Neural progenitor cell (in vitro differentiated cells): ENCODE data around the gene SULT1A2. TPM values are rescaled to one million over a fixed set of nuclear protein-coding genes. Genes with fewer than 3 reads are reported as not detected.

Source experiments
- DNase-seq: peaks from one replicate; pipeline ENCODE4 v3.0.0-alpha.2; 2016; ENCODE audit warnings: low spot score
- H2AFZ ChIP-seq: fragments of 200-600 bp; sonication (generic); replicated peaks from 2 replicates; pipeline ENCODE4 v1.6.1; 2016; ENCODE audit warnings: antibody characterized with exemption
- H3F3A ChIP-seq: fragments of 200-600 bp; sonication (generic); 2 replicates; pipeline ENCODE4 v1.6.1; 2016; ENCODE audit warnings: antibody characterized with exemption, low read depth
- H3K27ac ChIP-seq: fragments of 200-600 bp; sonication (generic); 2 replicates; pipeline ENCODE4 v1.5.1; 2016; ENCODE audit warnings: mild to moderate bottlenecking
- H3K27me3 ChIP-seq: fragments of 200-600 bp; sonication (generic); 2 replicates; pipeline ENCODE4 v1.6.1; 2016; ENCODE audit warnings: mild to moderate bottlenecking, moderate library complexity
- H3K36me3 ChIP-seq: fragments of 200-600 bp; sonication (generic); 2 replicates; pipeline ENCODE4 v1.5.1; 2016
- H3K4me1 ChIP-seq: fragments of 200-600 bp; sonication (generic); 2 replicates; pipeline ENCODE4 v1.6.1; 2016; ENCODE audit warnings: mixed run types
- H3K4me2 ChIP-seq: fragments of 200-600 bp; sonication (generic); 2 replicates; pipeline ENCODE4 v1.6.1; 2016
- H3K4me3 ChIP-seq: fragments of 200-600 bp; sonication (generic); 2 replicates; pipeline ENCODE4 v1.5.1; 2016
- H3K79me2 ChIP-seq: fragments of 200-600 bp; sonication (generic); 2 replicates; pipeline ENCODE4 v1.6.1; 2016; ENCODE audit warnings: low read depth
- H3K9ac ChIP-seq: fragments of 200-600 bp; sonication (generic); 2 replicates; pipeline ENCODE4 v1.6.1; 2016
- H3K9me3 ChIP-seq: fragments of 200-600 bp; sonication (generic); 2 replicates; pipeline ENCODE4 v1.5.1; 2016; ENCODE audit warnings: low read depth
- H4K20me1 ChIP-seq: fragments of 200-600 bp; sonication (generic); 2 replicates; pipeline ENCODE4 v1.6.1; 2016; ENCODE audit warnings: low read depth
- H3K27ac Mint-ChIP-seq: 3 replicates; pipeline ENCODE4 v1.8.0; 2021; ENCODE audit warnings: mixed read lengths
- H3K27me3 Mint-ChIP-seq: 2 replicates; pipeline ENCODE4 v1.8.0; 2022; ENCODE audit warnings: low read depth, mild to moderate bottlenecking, inconsistent platforms, moderate library complexity, mixed read lengths; ENCODE audit not compliant: insufficient read depth
- H3K36me3 Mint-ChIP-seq: 3 replicates; pipeline ENCODE4 v1.8.0; 2021; ENCODE audit warnings: mixed read lengths
- H3K4me1 Mint-ChIP-seq: 3 replicates; pipeline ENCODE4 v1.8.0; 2021; ENCODE audit warnings: mixed read lengths
- H3K4me3 Mint-ChIP-seq: 3 replicates; pipeline ENCODE4 v1.8.0; 2021; ENCODE audit warnings: mild to moderate bottlenecking, moderate library complexity, mixed read lengths
- H3K9me3 Mint-ChIP-seq: 3 replicates; pipeline ENCODE4 v1.8.0; 2020; ENCODE audit warnings: mixed read lengths
- EZH2 ChIP-seq: fragments of 200-600 bp; sonication (generic); IDR thresholded peaks from 2 replicates; pipeline ENCODE4 v1.6.1; 2017; ENCODE audit warnings: antibody characterized with exemption, mild to moderate bottlenecking, moderate library complexity
- EZH2phosphoT487 ChIP-seq: fragments of 200-600 bp; sonication (generic); IDR thresholded peaks from 2 replicates; pipeline ENCODE4 v1.6.1; 2017; ENCODE audit warnings: antibody characterized with exemption
- total RNA-seq: library from RNA; depleted of rRNA; stranded (reverse); fragments of >200 nt; gene quantifications from 2 replicates; pipeline ENCODE4 v1.2.3, GENCODE V29; 2015; ENCODE audit warnings: low replicate concordance
- TF ChIP-seq, protein P1 (sequence below): fragments of 200-600 bp; sonication (generic); IDR thresholded peaks from 2 replicates; pipeline ENCODE4 v1.5.1; 2017; ENCODE audit warnings: antibody characterized with exemption, mild to moderate bottlenecking

Gene SULT1A2
- total RNA-seq, 1 donor from 2014 or later: not detected

DNA sequence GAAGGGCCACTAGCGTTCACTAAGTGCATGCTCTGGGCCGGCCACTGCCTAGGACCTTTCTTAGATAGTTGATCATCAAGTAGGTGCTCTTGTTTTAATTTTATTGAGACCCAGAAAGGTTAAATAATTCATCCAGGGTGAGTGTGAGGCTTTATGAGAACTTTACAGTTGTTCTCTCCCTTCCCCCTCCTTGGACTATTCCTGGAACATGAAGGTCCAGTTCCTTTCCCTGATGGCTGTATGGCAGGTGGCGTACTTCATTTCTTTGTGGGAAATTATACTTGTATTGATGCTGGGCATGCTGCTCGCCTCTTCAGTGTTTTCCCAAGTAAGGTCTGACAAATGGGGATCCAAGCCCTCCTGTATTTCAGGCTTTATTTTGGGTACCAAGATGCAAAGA is 34.7 kb downstream of the SULT1A2 start:
- no peak for TF ChIP-seq EZH2
- no peak for TF ChIP-seq EZH2phosphoT487
- TF ChIP-seq, protein P1, sequence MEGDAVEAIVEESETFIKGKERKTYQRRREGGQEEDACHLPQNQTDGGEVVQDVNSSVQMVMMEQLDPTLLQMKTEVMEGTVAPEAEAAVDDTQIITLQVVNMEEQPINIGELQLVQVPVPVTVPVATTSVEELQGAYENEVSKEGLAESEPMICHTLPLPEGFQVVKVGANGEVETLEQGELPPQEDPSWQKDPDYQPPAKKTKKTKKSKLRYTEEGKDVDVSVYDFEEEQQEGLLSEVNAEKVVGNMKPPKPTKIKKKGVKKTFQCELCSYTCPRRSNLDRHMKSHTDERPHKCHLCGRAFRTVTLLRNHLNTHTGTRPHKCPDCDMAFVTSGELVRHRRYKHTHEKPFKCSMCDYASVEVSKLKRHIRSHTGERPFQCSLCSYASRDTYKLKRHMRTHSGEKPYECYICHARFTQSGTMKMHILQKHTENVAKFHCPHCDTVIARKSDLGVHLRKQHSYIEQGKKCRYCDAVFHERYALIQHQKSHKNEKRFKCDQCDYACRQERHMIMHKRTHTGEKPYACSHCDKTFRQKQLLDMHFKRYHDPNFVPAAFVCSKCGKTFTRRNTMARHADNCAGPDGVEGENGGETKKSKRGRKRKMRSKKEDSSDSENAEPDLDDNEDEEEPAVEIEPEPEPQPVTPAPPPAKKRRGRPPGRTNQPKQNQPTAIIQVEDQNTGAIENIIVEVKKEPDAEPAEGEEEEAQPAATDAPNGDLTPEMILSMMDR: no peak
- H2AFZ ChIP-seq: no peak overlapping the region
- H3K27ac Mint-ChIP-seq: no peak overlapping the region
- H3K9me3 Mint-ChIP-seq: peaks cover 8% of the 10 kb centered on the region
- H3K27ac ChIP-seq: no peak overlapping the region
- H3K27me3 Mint-ChIP-seq: peaks cover under 1% of the 10 kb centered on the region
- H3K4me1 ChIP-seq: no peaks in the 10 kb centered on the region
- H3K4me1 Mint-ChIP-seq: no peaks in the 10 kb centered on the region
- H3F3A ChIP-seq: peaks cover 3% of the 10 kb centered on the region
- H3K36me3 Mint-ChIP-seq: peaks cover 21% of the 10 kb centered on the region
- H3K9ac ChIP-seq: no peak overlapping the region
- no peak for DNase-seq
- H4K20me1 ChIP-seq: no peaks in the 10 kb centered on the region
- H3K4me2 ChIP-seq: no peak overlapping the region
- peaks cover 2% of the 10 kb centered on the region for H3K36me3 ChIP-seq
- H3K9me3 ChIP-seq: peaks cover 5% of the 10 kb centered on the region
- H3K27me3 ChIP-seq: no peaks in the 10 kb centered on the region
- H3K79me2 ChIP-seq: peaks cover 8% of the 10 kb centered on the region
- no peak overlapping the region for H3K4me3 Mint-ChIP-seq
- H3K4me3 ChIP-seq: no peak overlapping the region

DNA sequence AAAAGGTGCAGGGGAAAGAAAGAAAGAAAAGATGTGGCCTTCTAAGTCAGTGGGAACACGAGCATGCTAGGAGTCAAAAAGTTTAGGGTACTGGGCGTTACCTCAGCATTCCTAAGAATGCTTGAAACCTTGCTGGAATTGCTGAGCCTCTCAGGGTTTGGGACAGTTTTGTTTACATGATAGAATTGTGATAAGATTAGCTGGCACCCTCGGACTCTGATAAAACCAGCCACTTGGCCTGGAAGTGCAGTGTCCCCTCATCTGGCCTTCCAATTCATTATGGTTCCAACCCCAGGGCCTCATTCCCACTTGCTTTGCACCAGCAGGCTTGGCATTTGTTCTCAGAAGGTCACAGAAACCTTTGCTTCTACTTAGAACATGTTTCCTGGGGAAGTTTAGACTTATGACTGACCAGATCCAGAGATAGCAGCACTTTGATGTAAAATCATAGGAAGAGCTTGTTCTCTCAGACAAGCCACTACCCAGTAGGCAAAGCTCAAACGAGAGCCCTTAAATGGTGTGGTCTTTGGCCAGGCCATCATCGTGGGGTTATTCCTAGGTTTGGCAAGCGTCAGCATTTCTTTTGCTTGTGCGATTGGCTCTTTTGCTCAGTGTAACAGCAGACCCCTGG is 35.2 kb downstream of the SULT1A2 start:
- peaks cover 21% of the 10 kb centered on the region for H3K36me3 Mint-ChIP-seq
- no peaks in the 10 kb centered on the region for H3K9me3 ChIP-seq
- H3K4me3 ChIP-seq: no peak overlapping the region
- DNase-seq: no peak
- no peaks in the 10 kb centered on the region for H3K27me3 ChIP-seq
- peaks cover 8% of the 10 kb centered on the region for H3K9me3 Mint-ChIP-seq
- H3K27ac ChIP-seq: no peak overlapping the region
- no peak overlapping the region for H3K4me3 Mint-ChIP-seq
- peaks cover 2% of the 10 kb centered on the region for H3K27me3 Mint-ChIP-seq
- no peak overlapping the region for H2AFZ ChIP-seq
- TF ChIP-seq EZH2phosphoT487 (no peak), EZH2 (no peak)
- TF ChIP-seq, protein P1: no peak
- H3K79me2 ChIP-seq: peaks cover 5% of the 10 kb centered on the region
- peaks cover 3% of the 10 kb centered on the region for H3F3A ChIP-seq
- no peak overlapping the region for H3K4me2 ChIP-seq
- H3K4me1 ChIP-seq: no peaks in the 10 kb centered on the region
- no peak overlapping the region for H3K27ac Mint-ChIP-seq
- H4K20me1 ChIP-seq: no peaks in the 10 kb centered on the region
- no peaks in the 10 kb centered on the region for H3K36me3 ChIP-seq
- H3K4me1 Mint-ChIP-seq: no peaks in the 10 kb centered on the region
- no peak overlapping the region for H3K9ac ChIP-seq

DNA sequence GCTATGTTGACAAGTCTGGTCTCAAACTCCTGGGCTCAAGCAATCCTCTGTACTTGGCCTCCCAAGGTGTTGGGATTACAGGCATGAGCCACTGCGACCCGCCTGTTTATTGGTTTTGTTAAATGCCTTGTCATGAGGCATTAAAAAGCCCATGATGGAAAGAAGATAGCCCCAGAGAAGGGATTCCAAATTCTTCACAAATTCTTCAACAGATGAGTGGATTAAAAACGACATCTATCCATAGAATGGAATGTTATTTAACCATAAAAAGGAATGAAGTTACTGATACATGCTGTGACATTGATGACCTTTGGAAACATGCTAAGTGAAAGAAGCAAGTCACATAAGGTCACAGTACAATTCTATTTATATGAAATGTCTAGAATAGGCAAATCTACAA is 38.4 kb downstream of the SULT1A2 start:
- H3K9ac ChIP-seq: no peak overlapping the region
- peaks cover 3% of the 10 kb centered on the region for H3F3A ChIP-seq
- H3K4me1 Mint-ChIP-seq: peaks cover 6% of the 10 kb centered on the region
- H3K27me3 Mint-ChIP-seq: peaks cover 4% of the 10 kb centered on the region
- no peak overlapping the region for H3K27ac Mint-ChIP-seq
- no peaks in the 10 kb centered on the region for H3K36me3 ChIP-seq
- TF ChIP-seq, protein P1: no peak
- no peak for TF ChIP-seq EZH2phosphoT487
- TF ChIP-seq EZH2: no peak
- peaks cover 15% of the 10 kb centered on the region for H3K79me2 ChIP-seq
- DNase-seq: no peak
- H3K4me3 Mint-ChIP-seq: no peak overlapping the region
- H2AFZ ChIP-seq: no peak overlapping the region
- H3K9me3 Mint-ChIP-seq: no peaks in the 10 kb centered on the region
- H3K4me3 ChIP-seq: no peak overlapping the region
- peaks cover 3% of the 10 kb centered on the region for H3K4me1 ChIP-seq
- no peak overlapping the region for H3K27ac ChIP-seq
- no peaks in the 10 kb centered on the region for H3K27me3 ChIP-seq
- peaks cover 15% of the 10 kb centered on the region for H3K36me3 Mint-ChIP-seq
- no peaks in the 10 kb centered on the region for H3K9me3 ChIP-seq
- H4K20me1 ChIP-seq: no peaks in the 10 kb centered on the region
- no peak overlapping the region for H3K4me2 ChIP-seq
